GM23248 (cell line): ENCODE results near the gene TM9SF2.

Source experiments
- EZH2 ChIP-seq: fragments of 200-600 bp; sonication (generic); IDR thresholded peaks from 2 replicates; pipeline ENCODE4 v1.6.1; 2018; ENCODE audit warnings: antibody characterized with exemption, mild to moderate bottlenecking; ENCODE audit not compliant: insufficient read depth, poor library complexity, severe bottlenecking
- EZH2phosphoT487 ChIP-seq: fragments of 200-600 bp; sonication (generic); IDR thresholded peaks from 2 replicates; pipeline ENCODE4 v1.6.1; 2018; ENCODE audit warnings: antibody characterized with exemption, moderate library complexity, mild to moderate bottlenecking, low read depth; ENCODE audit not compliant: insufficient read depth

DNA sequence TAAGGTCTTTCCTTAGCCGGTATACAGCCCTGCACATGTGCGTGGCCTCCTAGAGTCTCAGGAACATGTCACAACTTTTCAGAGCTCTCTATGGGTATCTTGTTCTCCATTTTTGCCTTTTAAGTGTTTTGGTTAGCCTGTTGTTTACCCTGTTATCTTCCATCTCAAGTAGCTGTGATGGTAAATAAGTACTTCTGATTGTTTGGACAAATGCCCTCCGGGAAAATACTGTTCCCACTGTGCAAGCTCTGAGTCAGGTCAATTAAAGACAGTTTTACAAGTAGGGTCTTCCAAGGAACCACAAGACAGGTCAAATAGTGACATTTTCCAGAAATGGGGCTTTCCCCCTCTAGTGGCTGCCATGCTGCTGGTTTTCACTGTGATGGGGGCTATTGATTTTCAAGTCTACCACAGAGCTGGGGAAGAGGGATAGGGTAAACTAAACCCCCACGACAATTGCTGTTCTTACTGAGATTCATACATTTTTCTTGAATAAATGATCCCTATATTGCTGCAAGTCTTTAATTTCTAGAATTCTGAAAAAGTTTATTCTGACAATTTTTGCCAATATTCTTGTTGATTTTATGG is 109.5 kb downstream of the TM9SF2 start:
- TF ChIP-seq EZH2 (no peak), EZH2phosphoT487 (no peak)
